ENCODE results near the gene UCK1.

GRCh38 chr9:131545786-131546335 is 14.8 kb upstream of the UCK1 start:
- TF ChIP-seq, protein P1, sequence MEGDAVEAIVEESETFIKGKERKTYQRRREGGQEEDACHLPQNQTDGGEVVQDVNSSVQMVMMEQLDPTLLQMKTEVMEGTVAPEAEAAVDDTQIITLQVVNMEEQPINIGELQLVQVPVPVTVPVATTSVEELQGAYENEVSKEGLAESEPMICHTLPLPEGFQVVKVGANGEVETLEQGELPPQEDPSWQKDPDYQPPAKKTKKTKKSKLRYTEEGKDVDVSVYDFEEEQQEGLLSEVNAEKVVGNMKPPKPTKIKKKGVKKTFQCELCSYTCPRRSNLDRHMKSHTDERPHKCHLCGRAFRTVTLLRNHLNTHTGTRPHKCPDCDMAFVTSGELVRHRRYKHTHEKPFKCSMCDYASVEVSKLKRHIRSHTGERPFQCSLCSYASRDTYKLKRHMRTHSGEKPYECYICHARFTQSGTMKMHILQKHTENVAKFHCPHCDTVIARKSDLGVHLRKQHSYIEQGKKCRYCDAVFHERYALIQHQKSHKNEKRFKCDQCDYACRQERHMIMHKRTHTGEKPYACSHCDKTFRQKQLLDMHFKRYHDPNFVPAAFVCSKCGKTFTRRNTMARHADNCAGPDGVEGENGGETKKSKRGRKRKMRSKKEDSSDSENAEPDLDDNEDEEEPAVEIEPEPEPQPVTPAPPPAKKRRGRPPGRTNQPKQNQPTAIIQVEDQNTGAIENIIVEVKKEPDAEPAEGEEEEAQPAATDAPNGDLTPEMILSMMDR (conservative IDR thresholded peaks at IDR 0.05), result no peak
- TF ChIP-seq EZH2 (IDR thresholded peaks at IDR 0.05; ENCODE audit: low read depth), result no peak
